Spleen (tissue), 11 donors: Measurements from ENCODE around the gene RTN4R. TPM values are rescaled to one million over a fixed set of nuclear protein-coding genes. Genes with fewer than 3 reads are reported as not detected.

ENCODE experiments used
- DNase-seq: peaks from one replicate; pipeline ENCODE4 v3.0.0-alpha.2; 2020
- H3K27ac ChIP-seq, 8 donors: fragments of 200-600 bp; sonication (generic) in 7 of 8; 1 replicate in 4 of 8; 2 replicates in 4 of 8; pipeline versions ENCODE4 v1.5.0 to v1.8.0; 2016 to 2021; ENCODE audit warnings: inconsistent platforms in 4 of 8, mild to moderate bottlenecking in 4 of 8, moderate library complexity in 1 of 8
- H3K27me3 ChIP-seq, 7 donors: fragments of 200-600 bp; sonication (generic) in 6 of 7; replicated peaks in 1 of 7; 1 replicate in 4 of 7; 2 replicates in 3 of 7; pipeline versions ENCODE4 v1.5.0 to v1.8.0; 2016 to 2021; ENCODE audit warnings: inconsistent platforms in 3 of 7, mild to moderate bottlenecking in 1 of 7
- H3K36me3 ChIP-seq, 6 donors: fragments of 200-600 bp; sonication (generic) in 5 of 6; 1 replicate in 4 of 6; 2 replicates in 2 of 6; pipeline versions ENCODE4 v1.5.0 to v1.8.0; 2016 to 2021; ENCODE audit warnings: inconsistent platforms in 2 of 6
- H3K4me1 ChIP-seq, 6 donors: fragments of 200-600 bp; sonication (generic) in 5 of 6; 1 replicate in 3 of 6; 2 replicates in 3 of 6; pipeline versions ENCODE4 v1.5.0 to v1.8.0; 2016 to 2021; ENCODE audit warnings: inconsistent platforms in 3 of 6
- H3K4me3 ChIP-seq, 8 donors: fragments of 200-600 bp; sonication (generic) in 7 of 8; 1 replicate in 4 of 8; 2 replicates in 4 of 8; pipeline versions ENCODE4 v1.5.0 to v1.8.0; 2016 to 2021; ENCODE audit warnings: inconsistent platforms in 4 of 8, mild to moderate bottlenecking in 4 of 8, moderate library complexity in 2 of 8
- H3K9me3 ChIP-seq, 8 donors: fragments of 200-600 bp; sonication (generic) in 7 of 8; 1 replicate in 4 of 8; 2 replicates in 4 of 8; pipeline versions ENCODE4 v1.5.0 to v1.8.0; 2016 to 2021; ENCODE audit warnings: inconsistent platforms in 4 of 8
- CTCF ChIP-seq, 11 experiments: fragments of 200-600 bp in 7 of 11; fragments of 450-650 bp in 4 of 11; sonication (generic) in 4 of 11; IDR thresholded peaks in 8 of 11; conservative IDR thresholded peaks in 3 of 11; 1 replicate in 7 of 11; 2 replicates in 4 of 11; pipeline versions ENCODE4 v1.4.0 to v1.8.0; 2016 to 2021; ENCODE audit warnings: antibody characterized with exemption in 11 of 11, inconsistent platforms in 4 of 11, mild to moderate bottlenecking in 1 of 11
- POLR2A ChIP-seq, 3 donors: fragments of 450-650 bp; IDR thresholded peaks; one replicate each; pipeline ENCODE4 v1.5.1; 2017; ENCODE audit warnings: antibody characterized with exemption in 3 of 3, mild to moderate bottlenecking in 1 of 3
- POLR2AphosphoS5 ChIP-seq, 3 donors: sonication (generic); formaldehyde crosslinking; IDR thresholded peaks; one replicate each; pipeline ENCODE4 v1.5.1; 2017; ENCODE audit warnings: antibody characterized with exemption in 3 of 3
- WGBS, 5 donors: extraction: QIAGEN DNeasy Blood & Tissue Kit in 3 of 5; methylation state at CpG; one replicate each; pipeline versions ENCODE4 v1.1.5 to v1.1.7; 2013 to 2018; 5-methylcytosine and 5-hydroxymethylcytosine counted together
- intact Hi-C: fragments of 100-400 bp; cut with DNase I; formaldehyde crosslinking; loops from one replicate; pipeline ENCODE4 v1.15.0; 2023; ENCODE audit warnings: low total_unique reads
- polyA plus RNA-seq, 3 donors: library from polyadenylated mRNA; stranded (reverse); fragments of 200-250 nt; gene quantifications; one replicate each; pipeline ENCODE4 v1.2.1, GENCODE V29; 2013
- total RNA-seq, 7 donors: library from RNA; depleted of rRNA in 3 of 7; stranded (reverse); fragments of >200 nt in 3 of 7; fragmentation: NEBNext Ultra II Directional in 4 of 7; extraction: Animal tissue kit (Norgen Biotek cat#: 25700) in 4 of 7; gene quantifications; one replicate each; pipeline versions ENCODE4 v1.1.0 to v1.2.1, GENCODE V29; 2016 to 2021
- donor health status: healthy with polysubstance abuse.
- donor health status: DM: no; HTN: no; CAD: no; lungs with moderate emphysema.
- donor health status: DM: no; HTN: no; CAD: no.
- donor health status: Bipolar disorder and iron deficiency.
- donor health status: healthy.
- donor health status: DM: no; HTN: no; CAD: no.
- donor health status: DM: yes; HTN: yes; CAD: no.

The RTN4R gene
- total and polyA plus RNA-seq, 10 donors, result 1.5 to 11.8 (median 6.1) TPM

GRCh38 chr22:20205464-20205963, 62.6 kb downstream of the RTN4R start:
- peak overlapping the region; percentile 79 to 90 (median 87) for H3K27ac ChIP-seq
- no peaks in the 10 kb centered on the region for H3K9me3 ChIP-seq
- H3K4me3 ChIP-seq, result peak overlapping the region in 3 of 8 donors; percentile 33 to 81 (median 69)
- 78 to 92% (median 80%) methylated on average over 10 to 15 of the region's 15 CpGs for WGBS, 5 donors
- no peaks in the 10 kb centered on the region for H3K27me3 ChIP-seq
- peaks cover 36 to 83% (median 66%) of the 10 kb centered on the region in 6 donors for H3K4me1 ChIP-seq
- no peak for DNase-seq
- TF ChIP-seq POLR2A (IDR thresholded peaks at IDR 0.05), result no peak
- no peak for TF ChIP-seq CTCF (IDR thresholded peaks at IDR 0.05 in 8 of 11, conservative IDR thresholded peaks at IDR 0.05 in 3 of 11)
- no peak for TF ChIP-seq POLR2AphosphoS5 (IDR thresholded peaks at IDR 0.05)
- no peaks in the 10 kb centered on the region for H3K36me3 ChIP-seq
- intact Hi-C loops, result no loop called here

- Histone ChIP-seq H3K4me1 (peaks cover 36 to 78% (median 63%) of the 10 kb centered on the region in 6 donors), H3K4me3 (peak overlapping the region in 2 of 8 donors; percentile 33 to 81), H3K27me3 (no peaks in the 10 kb centered on the region), H3K9me3 (no peaks in the 10 kb centered on the region), H3K36me3 (no peaks in the 10 kb centered on the region), H3K27ac (peak overlapping the region; percentile 79 to 90 (median 87))
- TF ChIP-seq CTCF (IDR thresholded peaks at IDR 0.05 in 8 of 11, conservative IDR thresholded peaks at IDR 0.05 in 3 of 11) (no peak), POLR2AphosphoS5 (IDR thresholded peaks at IDR 0.05) (peak in 2 of 3 donors; percentile 36 to 55)
- no peak for DNase-seq
- intact Hi-C loops, result no loop called here
- WGBS, 5 donors, result 41 to 75% (median 66%) methylated on average over 9 to 16 of the region's 16 CpGs
These were observed 63.3 kb downstream of the RTN4R start for GRCh38 chr22:20204806-20205205.

- Histone ChIP-seq H3K27ac (peak overlapping the region; percentile 79 to 90 (median 87)), H3K4me3 (peak overlapping the region in 2 of 8 donors; percentile 33 to 81), H3K4me1 (peaks cover 36 to 78% (median 62%) of the 10 kb centered on the region in 6 donors), H3K27me3 (no peaks in the 10 kb centered on the region), H3K36me3 (no peaks in the 10 kb centered on the region), H3K9me3 (no peaks in the 10 kb centered on the region)
- no peak for DNase-seq
- 56 to 86% (median 75%) methylated on average over 3 to 8 of the region's 8 CpGs for WGBS, 5 donors
- intact Hi-C loops, result no loop called here
- TF ChIP-seq POLR2A (IDR thresholded peaks at IDR 0.05) (no peak), POLR2AphosphoS5 (IDR thresholded peaks at IDR 0.05) (no peak), CTCF (IDR thresholded peaks at IDR 0.05 in 8 of 11, conservative IDR thresholded peaks at IDR 0.05 in 3 of 11) (no peak)
These were observed 63.8 kb downstream of the RTN4R start for GRCh38 chr22:20204311-20204710.

GRCh38 chr22:20203552-20204201, 64.4 kb downstream of the RTN4R start:
- Histone ChIP-seq H3K9me3 (no peaks in the 10 kb centered on the region), H3K36me3 (no peaks in the 10 kb centered on the region), H3K4me3 (peak overlapping the region in 2 of 8 donors; percentile 33 to 81), H3K27me3 (no peaks in the 10 kb centered on the region), H3K4me1 (peaks cover 36 to 72% (median 62%) of the 10 kb centered on the region in 6 donors), H3K27ac (peak overlapping the region; percentile 79 to 90 (median 87))
- WGBS, 5 donors, result 41 to 68% (median 56%) methylated on average over 6 to 11 of the region's 11 CpGs
- TF ChIP-seq CTCF (IDR thresholded peaks at IDR 0.05 in 8 of 11, conservative IDR thresholded peaks at IDR 0.05 in 3 of 11), result no peak
- no peak for TF ChIP-seq POLR2AphosphoS5 (IDR thresholded peaks at IDR 0.05)
- TF ChIP-seq POLR2A (IDR thresholded peaks at IDR 0.05), result no peak
- intact Hi-C loops, result no loop called here
- DNase-seq, result no peak
